GM12874 (cell line): ENCODE results near the gene USP32.

ENCODE experiments used
- TF ChIP-seq, protein P1 (sequence below): IDR thresholded peaks from 2 replicates; pipeline ENCODE4 v1.5.1; 2011; ENCODE audit warnings: low read depth, mild to moderate bottlenecking, control low read depth, low read length, moderate library complexity; ENCODE audit not compliant: insufficient read depth

The USP32 gene

DNA sequence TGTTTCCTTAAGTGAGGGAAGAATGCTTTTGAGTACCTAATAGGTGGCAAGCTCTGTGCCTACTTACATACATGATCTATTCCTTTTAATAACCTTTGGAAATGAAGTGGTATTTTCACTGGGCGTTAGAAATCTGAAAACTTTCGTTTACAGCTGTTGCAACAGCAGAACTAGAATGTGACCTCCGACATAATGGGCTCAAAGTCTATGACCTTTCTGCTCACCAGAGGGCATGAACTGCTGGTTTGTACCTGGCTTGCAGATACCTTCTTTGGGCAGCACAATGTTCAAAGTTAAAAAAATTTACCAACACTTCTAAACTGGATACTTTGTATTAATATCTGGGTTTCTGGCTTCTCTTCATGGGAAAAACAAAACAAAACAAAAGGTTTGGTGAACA, 217.9 kb downstream of the USP32 start:
- TF ChIP-seq, protein P1, sequence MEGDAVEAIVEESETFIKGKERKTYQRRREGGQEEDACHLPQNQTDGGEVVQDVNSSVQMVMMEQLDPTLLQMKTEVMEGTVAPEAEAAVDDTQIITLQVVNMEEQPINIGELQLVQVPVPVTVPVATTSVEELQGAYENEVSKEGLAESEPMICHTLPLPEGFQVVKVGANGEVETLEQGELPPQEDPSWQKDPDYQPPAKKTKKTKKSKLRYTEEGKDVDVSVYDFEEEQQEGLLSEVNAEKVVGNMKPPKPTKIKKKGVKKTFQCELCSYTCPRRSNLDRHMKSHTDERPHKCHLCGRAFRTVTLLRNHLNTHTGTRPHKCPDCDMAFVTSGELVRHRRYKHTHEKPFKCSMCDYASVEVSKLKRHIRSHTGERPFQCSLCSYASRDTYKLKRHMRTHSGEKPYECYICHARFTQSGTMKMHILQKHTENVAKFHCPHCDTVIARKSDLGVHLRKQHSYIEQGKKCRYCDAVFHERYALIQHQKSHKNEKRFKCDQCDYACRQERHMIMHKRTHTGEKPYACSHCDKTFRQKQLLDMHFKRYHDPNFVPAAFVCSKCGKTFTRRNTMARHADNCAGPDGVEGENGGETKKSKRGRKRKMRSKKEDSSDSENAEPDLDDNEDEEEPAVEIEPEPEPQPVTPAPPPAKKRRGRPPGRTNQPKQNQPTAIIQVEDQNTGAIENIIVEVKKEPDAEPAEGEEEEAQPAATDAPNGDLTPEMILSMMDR = no peak

DNA sequence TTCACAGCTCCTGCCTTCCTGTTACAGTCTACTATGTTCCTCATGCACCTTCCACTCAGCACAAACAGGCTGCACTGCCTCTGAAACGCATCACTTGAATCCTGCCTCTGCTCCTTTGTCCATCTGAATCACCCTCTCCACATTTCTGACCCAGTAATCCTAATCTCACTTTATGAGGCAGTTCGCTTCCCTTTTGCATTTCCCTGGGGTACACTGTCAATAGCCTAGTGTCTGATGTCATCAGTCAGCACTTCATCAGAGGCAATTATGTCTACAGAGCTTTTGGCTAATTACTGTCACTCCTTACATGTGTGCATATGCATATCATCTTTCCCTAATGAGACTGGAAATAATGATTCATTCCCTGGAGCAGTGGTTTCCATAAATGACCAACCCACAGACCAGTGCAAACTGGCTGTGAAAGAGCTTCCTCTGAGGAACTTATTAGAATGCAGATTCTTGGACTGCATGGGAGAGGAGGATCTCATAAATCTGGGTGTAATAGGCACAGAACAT, 218.6 kb downstream of the USP32 start:
- TF ChIP-seq, protein P1 = no peak

DNA sequence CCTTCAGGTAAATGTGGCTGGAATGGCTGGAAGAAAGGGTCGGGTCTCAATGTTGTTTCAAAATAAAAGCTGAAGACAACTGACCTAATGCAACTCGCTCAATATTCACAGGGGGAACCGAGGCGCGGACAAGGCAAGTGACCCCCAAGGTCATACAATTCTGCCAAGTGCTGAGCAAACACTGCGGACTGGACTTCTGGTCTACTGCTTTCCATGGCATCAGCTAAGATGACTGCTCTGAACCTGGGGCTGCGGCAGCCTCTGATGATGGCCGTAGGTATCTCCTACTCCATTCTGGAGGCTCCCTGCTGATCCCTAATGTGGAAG, 220.2 kb downstream of the USP32 start:
- TF ChIP-seq, protein P1 = no peak

DNA sequence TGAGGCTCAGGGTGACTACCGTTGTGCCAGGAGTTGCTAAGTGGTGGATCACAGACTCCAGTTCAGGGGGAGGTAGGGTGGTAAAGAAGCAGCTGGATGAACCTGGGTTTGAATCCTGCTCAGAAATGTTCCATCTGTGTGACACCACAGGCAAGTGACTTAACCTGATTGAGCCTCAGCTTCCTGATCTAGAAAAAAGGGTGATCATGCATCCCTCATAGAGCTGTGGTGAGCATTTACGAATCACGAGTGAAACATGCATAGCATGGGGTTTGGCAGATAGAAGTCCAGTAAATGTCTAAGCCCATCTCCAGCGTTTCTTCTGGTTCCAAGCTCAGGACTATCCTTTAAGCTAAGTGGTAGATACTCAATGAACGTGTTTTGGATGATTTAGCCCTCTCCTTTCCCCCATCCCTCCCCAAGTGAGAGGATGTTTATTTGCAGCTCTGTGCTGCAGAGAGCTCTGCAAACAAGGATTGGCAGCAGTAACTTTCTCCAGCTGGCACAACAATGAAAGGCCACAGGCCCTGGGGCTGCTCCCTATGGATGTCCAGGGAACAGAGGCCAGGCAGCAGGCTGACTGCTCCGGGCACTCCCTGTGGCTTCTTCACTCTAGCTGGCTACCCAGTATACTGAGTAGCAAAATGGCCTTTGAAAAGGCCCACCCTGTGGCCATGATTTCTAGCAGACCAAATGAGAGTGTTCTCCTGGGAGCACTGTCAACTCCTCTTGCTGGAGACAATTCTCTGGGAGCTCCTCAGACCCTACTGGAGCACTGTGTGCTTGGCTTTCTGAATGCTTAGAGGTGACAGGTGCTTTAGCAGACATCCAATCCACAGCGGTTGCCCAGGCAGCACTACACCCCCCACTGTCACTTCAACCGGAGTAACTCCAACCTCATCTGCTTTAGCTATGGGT, 220.8 kb downstream of the USP32 start:
- TF ChIP-seq, protein P1 = no peak

DNA sequence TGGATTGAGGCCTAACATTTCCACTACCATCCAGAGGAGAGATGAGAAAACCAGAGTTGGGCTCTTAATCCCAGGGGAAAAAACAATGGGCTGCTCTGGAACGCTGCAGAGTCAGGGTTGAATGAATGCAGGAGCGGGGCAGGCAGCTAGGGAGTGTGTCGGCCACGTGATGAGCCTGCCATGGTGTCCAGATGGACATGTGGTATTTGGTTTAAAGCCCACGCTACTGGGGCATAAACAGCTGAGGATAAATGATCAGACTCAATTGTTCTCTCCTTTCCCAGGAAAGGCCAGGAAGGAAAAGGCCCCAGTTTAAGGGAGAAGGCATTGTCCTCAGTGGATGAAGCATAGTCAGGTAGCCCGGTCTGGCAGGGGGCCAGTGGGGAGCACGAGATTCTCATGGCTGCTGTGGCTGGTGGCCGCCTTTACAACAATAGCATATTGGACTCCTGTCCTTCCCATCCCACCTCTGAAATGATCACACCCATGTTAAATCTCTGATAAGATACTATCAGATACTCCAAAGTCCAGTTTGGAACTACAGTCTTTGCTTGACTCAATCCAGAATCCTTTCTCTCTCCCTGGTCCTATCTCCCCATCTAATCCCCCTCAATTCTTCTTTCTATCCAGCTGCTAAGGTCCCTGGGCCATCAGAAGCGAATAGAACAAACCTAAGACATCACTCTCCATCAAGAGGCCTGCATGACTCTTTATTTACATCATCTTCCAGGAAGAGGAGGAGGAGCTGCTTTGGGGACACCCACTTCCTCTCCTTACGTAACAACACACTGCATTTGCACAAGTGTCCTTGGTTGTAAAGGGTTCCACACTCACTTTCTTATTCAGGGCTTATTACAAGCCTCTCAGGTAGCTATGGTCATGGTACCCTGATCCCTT, 221.8 kb downstream of the USP32 start:
- TF ChIP-seq, protein P1 = no peak

DNA sequence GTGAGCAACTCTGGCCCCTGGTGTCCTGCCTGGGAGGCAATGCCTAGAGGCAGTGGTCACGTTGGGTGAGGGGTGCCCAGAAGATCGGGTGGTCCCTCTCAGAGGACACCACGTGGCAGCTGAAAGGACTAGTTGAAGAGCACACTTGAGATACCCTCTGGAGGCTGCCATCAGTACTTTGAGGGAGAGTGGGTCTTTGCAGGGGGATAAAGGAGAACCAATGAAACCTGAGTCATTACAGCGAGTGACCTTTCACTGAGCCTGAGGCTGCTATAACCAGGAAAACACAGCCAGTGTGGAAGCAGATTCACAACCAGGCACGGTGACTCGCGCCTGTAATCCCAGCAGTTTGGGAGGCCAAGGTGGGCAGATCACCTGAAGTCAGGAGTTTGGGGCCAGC, 223.3 kb downstream of the USP32 start:
- TF ChIP-seq, protein P1 = no peak
